ENCODE data around the gene KANSL3. TPM values are rescaled to one million over a fixed set of nuclear protein-coding genes. Genes with fewer than 3 reads are reported as not detected.

KANSL3 gene
- total and polyA plus RNA-seq, 2 experiments from 2014 or later = 8.9 to 31.4 TPM

- TF ChIP-seq REST (IDR thresholded peaks at IDR 0.05; ENCODE audit: unreplicated experiment) (no peak), CREB1 (CRISPR knock-in tag; IDR thresholded peaks at IDR 0.05; ENCODE audit: low read depth) (no peak), CTCF (conservative IDR thresholded peaks at IDR 0.05; ENCODE audit: low read depth in 2 of 2) (no peak), JUNB (IDR thresholded peaks at IDR 0.05; ENCODE audit: unreplicated experiment) (no peak)
These were observed 85.6 kb downstream of the KANSL3 start (continued) for GRCh38 chr2:96552315-96553175.

DNA sequence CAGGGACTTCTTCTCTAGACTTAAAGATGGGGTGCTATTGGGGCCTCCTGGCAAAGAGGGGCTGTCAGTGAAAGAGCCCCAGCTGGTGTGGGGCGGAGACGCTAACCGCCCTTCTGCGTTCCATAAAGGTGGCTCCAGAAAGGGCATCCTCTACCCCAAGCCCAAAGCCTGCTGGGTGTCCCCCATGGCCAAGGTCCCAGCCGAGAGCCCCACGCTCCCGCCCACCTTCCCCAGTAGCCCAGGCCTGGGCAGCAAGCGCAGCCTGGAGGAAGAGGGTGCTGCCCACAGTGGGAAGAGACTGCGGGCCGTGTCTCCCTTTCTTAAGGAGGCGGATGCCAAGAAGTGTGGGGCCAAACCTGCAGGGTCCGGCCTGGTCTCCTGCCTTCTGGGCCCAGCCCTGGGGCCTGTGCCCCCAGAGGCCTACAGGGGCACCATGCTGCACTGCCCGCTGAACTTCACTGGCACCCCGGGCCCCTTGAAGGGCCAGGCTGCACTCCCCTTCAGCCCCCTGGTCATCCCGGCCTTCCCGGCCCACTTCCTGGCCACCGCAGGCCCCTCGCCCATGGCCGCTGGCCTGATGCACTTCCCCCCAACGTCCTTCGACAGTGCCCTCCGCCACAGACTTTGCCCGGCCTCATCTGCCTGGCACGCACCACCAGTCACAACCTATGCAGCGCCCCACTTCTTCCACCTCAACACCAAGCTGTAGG is 86.4 kb downstream of the KANSL3 start:
- Mint-ChIP-seq H3K4me3 (no peak overlapping the region), H3K9me3 (no peaks in the 10 kb centered on the region; the same call in 2 of the 3 replicates), H3K27ac (no peak overlapping the region), H3K4me1 (peaks cover 29% of the 10 kb centered on the region), H3K36me3 (ENCODE audit: low read depth) (peaks cover 3% of the 10 kb centered on the region; the same call in 1 of the 3 replicates), H3K27me3 (ENCODE audit: insufficient read depth, low read depth, poor library complexity) (peaks cover 13% of the 10 kb centered on the region)
- ATAC-seq (no peak), DNase-seq (ENCODE audit: low spot score) (no peak)
- H3K27ac ChIP-seq (ENCODE audit: low read depth) = no peak overlapping the region
- H3K4me3 ChIP-seq = no peak overlapping the region
- H3K27me3 ChIP-seq (ENCODE audit: insufficient read depth) = no peaks in the 10 kb centered on the region
- no peaks in the 10 kb centered on the region for H3K9me2 ChIP-seq (ENCODE audit: insufficient read depth)
- no peaks in the 10 kb centered on the region for H3K36me3 ChIP-seq (ENCODE audit: insufficient read depth)
- H3F3A ChIP-seq (replicated peaks; ENCODE audit: low read depth) = peaks cover 3% of the 10 kb centered on the region; the same call in 1 of the 2 replicates
- no peak overlapping the region for H2AFZ ChIP-seq
- peaks cover 11% of the 10 kb centered on the region for H3K4me1 ChIP-seq (ENCODE audit: insufficient read depth)
- no peak overlapping the region for H3K4me2 ChIP-seq
- H4K20me1 ChIP-seq (replicated peaks; ENCODE audit: insufficient read depth) = no peaks in the 10 kb centered on the region
- H3K79me2 ChIP-seq (replicated peaks; ENCODE audit: insufficient read depth) = no peaks in the 10 kb centered on the region
- TF ChIP-seq STAT1 (IDR thresholded peaks at IDR 0.05; ENCODE audit: unreplicated experiment) (no peak), CTCF (conservative IDR thresholded peaks at IDR 0.05; ENCODE audit: low read depth in 2 of 2) (no peak), ZNF114 (CRISPR knock-in tag; IDR thresholded peaks at IDR 0.05) (no peak), CREB1 (CRISPR knock-in tag; IDR thresholded peaks at IDR 0.05; ENCODE audit: low read depth) (no peak), REST (IDR thresholded peaks at IDR 0.05; ENCODE audit: unreplicated experiment) (no peak), EZH2 (IDR thresholded peaks at IDR 0.05; ENCODE audit: low read depth, unreplicated experiment) (no peak)
